ENCODE data around the gene FAM20A. TPM values are rescaled to one million over a fixed set of nuclear protein-coding genes. Genes with fewer than 3 reads are reported as not detected.
"Not testable (repeated sequence)": the region's sequence is repeated elsewhere in the genome, so short reads cannot be mapped to it uniquely, and the experiment has no call there.

The FAM20A gene
- total RNA-seq, 6 experiments from 2014 or later, result not detected

DNA sequence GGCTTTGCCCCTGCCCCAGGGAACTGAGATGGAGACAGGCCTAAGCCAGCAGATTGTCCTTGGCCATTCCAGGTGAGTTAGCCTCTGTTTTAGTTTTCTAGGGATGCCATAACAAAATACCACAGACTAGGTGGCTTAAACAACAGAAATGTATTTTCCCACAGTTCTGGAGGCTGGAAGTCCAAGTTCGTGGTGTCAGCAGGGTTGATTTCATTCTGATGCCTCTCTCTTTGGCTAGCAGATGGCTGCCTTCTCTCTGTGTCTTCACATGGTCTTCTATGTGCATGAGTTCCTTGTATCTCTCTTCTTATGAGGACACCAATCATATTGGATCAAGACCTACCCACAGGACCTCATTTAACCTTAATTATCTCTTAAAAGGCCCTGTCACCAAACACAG lies 12.8 kb downstream of the FAM20A start:
- no peaks in the 10 kb centered on the region for H3K4me1 Mint-ChIP-seq (ENCODE audit: low read depth)
- TF ChIP-seq, protein P1, sequence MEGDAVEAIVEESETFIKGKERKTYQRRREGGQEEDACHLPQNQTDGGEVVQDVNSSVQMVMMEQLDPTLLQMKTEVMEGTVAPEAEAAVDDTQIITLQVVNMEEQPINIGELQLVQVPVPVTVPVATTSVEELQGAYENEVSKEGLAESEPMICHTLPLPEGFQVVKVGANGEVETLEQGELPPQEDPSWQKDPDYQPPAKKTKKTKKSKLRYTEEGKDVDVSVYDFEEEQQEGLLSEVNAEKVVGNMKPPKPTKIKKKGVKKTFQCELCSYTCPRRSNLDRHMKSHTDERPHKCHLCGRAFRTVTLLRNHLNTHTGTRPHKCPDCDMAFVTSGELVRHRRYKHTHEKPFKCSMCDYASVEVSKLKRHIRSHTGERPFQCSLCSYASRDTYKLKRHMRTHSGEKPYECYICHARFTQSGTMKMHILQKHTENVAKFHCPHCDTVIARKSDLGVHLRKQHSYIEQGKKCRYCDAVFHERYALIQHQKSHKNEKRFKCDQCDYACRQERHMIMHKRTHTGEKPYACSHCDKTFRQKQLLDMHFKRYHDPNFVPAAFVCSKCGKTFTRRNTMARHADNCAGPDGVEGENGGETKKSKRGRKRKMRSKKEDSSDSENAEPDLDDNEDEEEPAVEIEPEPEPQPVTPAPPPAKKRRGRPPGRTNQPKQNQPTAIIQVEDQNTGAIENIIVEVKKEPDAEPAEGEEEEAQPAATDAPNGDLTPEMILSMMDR (IDR thresholded peaks at IDR 0.05), result no peak
- H3K36me3 Mint-ChIP-seq (ENCODE audit: low read depth), result no peaks in the 10 kb centered on the region
- DNase-seq, result no peak
- H3K9me3 Mint-ChIP-seq, result peaks cover 14% of the 10 kb centered on the region
- H3K27ac Mint-ChIP-seq, result no peak overlapping the region
- H3K27me3 Mint-ChIP-seq (ENCODE audit: insufficient read depth), result peaks cover 2% of the 10 kb centered on the region
- no peak overlapping the region for H3K4me3 Mint-ChIP-seq

DNA sequence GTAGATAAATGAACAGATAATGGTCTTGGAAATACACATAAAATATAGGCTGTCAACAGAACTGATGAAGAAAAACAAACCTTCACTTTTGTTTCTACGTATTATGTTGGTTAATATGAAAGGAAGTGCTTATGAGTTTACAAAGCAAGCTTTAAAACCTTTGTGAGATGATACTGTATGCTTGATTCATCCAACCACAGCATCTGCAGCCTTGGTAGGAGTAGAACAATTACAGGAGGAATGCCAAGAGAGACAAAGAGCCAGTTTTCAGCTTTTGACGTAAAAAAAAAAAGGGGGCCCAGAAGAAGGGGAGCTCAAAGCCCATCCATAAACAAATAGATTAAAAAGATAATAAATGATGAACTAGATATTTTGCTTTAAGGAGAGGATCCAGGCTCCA lies 13.3 kb downstream of the FAM20A start:
- H3K27me3 Mint-ChIP-seq (ENCODE audit: insufficient read depth), result peaks cover 2% of the 10 kb centered on the region
- TF ChIP-seq, protein P1 (IDR thresholded peaks at IDR 0.05), result no peak
- no peak for DNase-seq
- H3K27ac Mint-ChIP-seq, result no peak overlapping the region
- H3K4me1 Mint-ChIP-seq (ENCODE audit: low read depth), result no peaks in the 10 kb centered on the region
- peaks cover 18% of the 10 kb centered on the region for H3K9me3 Mint-ChIP-seq
- no peaks in the 10 kb centered on the region for H3K36me3 Mint-ChIP-seq (ENCODE audit: low read depth)
- H3K4me3 Mint-ChIP-seq, result no peak overlapping the region

DNA sequence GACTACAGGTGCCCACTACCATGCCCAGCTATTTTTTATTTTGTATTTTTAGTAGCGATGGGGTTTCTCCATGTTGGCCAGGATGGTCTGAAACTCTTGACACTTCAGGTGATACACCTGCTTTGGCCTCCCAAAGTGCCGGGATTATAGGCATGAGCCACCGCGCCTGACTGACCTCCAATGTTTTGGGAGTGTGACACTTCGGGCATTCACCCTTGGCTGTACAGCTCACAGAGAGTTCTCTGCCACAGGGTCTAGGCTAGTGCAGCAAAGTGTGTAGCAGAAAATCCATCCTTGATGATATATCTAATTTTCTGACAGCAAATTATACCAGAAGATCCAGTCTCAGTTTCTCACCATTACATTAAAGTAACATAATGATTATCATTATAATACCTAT lies 14.1 kb downstream of the FAM20A start:
- Mint-ChIP-seq H3K27ac (no peak overlapping the region), H3K4me1 (ENCODE audit: low read depth) (no peaks in the 10 kb centered on the region), H3K36me3 (ENCODE audit: low read depth) (no peaks in the 10 kb centered on the region), H3K27me3 (ENCODE audit: insufficient read depth) (peaks cover 2% of the 10 kb centered on the region), H3K4me3 (no peak overlapping the region), H3K9me3 (peaks cover 18% of the 10 kb centered on the region)
- DNase-seq, result no peak
- TF ChIP-seq, protein P1 (IDR thresholded peaks at IDR 0.05), result no peak

DNA sequence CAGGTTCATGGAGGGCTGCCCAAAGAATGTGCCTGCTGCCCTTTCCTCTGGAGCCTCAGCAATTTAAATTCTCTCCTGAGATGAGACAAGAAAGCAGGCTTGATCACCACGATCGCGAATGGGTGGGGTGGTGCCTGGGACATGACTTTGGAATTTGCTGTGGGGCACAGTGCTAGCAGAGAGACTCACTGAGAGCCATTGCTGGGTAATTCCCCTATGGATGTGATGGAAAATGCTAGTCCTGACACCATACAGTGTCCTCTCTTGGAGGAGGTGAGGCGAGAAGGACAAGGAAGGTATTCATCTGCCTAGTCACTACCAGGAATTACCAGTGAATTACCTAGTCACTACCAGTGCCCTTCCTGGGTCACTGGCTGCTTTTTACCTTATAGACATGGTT lies 15.5 kb downstream of the FAM20A start:
- Mint-ChIP-seq H3K4me3 (no peak overlapping the region), H3K36me3 (ENCODE audit: low read depth) (no peaks in the 10 kb centered on the region), H3K27me3 (ENCODE audit: insufficient read depth) (peaks cover 4% of the 10 kb centered on the region), H3K4me1 (ENCODE audit: low read depth) (no peaks in the 10 kb centered on the region), H3K9me3 (peaks cover 18% of the 10 kb centered on the region), H3K27ac (no peak overlapping the region)
- TF ChIP-seq, protein P1 (IDR thresholded peaks at IDR 0.05), result no peak
- no peak for DNase-seq

DNA sequence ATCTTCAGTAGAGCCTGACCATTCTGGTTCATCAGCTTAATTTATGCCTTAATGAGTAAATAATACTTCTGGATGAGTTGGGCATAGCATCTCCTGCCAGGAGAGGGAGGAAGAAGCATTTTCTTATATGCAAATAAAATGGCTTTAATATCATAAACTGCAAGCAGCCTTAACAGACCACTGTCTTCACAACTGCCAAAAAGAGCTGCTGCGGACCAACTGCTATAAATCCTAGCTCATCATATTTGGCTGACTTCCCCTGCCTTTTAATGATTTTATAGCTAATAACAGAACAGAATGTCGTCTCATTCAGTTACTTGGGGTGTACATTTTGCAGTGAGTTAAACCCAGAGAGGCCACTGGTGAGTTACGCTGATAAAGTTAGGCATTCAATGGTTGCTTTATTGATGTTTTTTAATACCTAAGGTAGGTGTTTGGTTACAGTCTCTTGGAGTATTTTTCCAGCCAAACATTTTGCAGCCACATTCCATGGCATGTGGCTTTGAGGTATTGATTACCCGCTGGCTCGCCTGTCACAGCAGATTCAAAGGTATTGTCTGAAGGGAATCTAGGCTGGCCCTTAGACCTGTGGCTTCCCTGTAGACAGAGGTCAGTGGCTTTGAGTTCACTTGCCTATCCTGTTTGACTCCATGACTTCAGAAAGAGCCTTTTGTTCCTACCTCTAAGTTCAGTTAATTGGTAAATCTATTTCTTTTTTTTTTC lies 16.4 kb downstream of the FAM20A start:
- Mint-ChIP-seq H3K4me1 (ENCODE audit: low read depth) (no peaks in the 10 kb centered on the region), H3K9me3 (peaks cover 18% of the 10 kb centered on the region), H3K4me3 (no peak overlapping the region), H3K27me3 (ENCODE audit: insufficient read depth) (peaks cover 4% of the 10 kb centered on the region), H3K27ac (no peak overlapping the region), H3K36me3 (ENCODE audit: low read depth) (no peaks in the 10 kb centered on the region)
- TF ChIP-seq, protein P1 (IDR thresholded peaks at IDR 0.05), result no peak
- DNase-seq, result no peak

DNA sequence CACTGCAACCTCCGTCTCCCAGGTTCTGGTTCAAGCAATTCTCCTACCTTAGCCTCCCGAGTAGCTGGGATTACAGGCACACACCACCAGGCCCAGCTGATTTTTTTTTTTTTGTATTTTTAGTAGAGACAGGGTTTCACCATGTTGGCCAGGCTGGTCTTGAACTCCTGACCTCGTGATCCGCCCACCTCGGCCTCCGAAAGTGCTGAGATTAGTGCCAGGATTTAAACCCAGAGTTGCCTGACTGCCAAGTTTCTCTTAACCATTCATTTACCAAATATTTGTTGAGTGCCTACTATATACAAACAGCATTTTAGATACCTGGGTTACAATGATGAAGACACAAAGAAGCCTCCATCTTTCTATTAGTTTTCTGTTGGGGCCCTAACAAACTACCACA lies 18.3 kb downstream of the FAM20A start:
- not testable (repeated sequence) for DNase-seq; H3K27ac Mint-ChIP-seq; H3K4me3 Mint-ChIP-seq; H3K36me3 Mint-ChIP-seq (ENCODE audit: low read depth); H3K27me3 Mint-ChIP-seq (ENCODE audit: insufficient read depth); H3K4me1 Mint-ChIP-seq (ENCODE audit: low read depth)
- H3K9me3 Mint-ChIP-seq, result peaks cover 15% of the 10 kb centered on the region

Measured in HFFc6 (cell line).